ENCODE measurements around the gene NPPA.

Gene NPPA

DNA sequence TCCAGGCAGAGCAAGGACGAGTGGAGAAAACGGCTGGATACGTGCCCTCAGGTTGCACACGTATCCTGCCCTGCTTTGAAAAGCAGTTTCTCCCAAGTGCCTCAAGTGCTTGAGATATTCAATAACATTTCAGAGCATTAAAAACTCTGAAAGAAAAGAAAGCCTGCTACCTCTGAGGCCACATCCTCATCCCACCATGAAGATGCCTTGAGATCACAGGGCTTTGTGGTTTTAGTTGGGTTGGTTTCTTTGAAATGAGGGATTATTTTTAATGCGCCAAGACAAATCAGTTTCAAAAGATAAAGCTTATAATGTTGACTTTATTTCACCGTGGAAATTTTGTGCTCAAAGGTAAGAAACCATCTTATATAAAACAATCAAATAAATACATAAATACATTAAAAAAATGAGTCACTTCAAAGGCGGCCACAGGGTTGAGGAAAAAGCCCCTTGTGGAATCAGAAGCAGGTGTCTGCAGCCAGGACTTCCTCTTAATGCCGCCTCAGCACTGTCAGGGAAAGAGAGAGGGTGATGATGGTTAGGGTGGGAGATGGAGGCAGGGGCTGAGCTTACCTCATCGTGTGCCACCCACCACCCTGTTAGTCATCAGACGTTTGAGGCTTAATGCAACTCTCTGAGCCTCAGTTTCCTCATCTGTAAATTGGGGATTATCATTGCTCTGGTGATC, 9.7 kb upstream of the NPPA start:
- DNase-seq (ENCODE audit: low read depth), result no peak
- H3K4me3 ChIP-seq (ENCODE audit: low read depth, low read length), result no peak overlapping the region
- TF ChIP-seq, protein P1, sequence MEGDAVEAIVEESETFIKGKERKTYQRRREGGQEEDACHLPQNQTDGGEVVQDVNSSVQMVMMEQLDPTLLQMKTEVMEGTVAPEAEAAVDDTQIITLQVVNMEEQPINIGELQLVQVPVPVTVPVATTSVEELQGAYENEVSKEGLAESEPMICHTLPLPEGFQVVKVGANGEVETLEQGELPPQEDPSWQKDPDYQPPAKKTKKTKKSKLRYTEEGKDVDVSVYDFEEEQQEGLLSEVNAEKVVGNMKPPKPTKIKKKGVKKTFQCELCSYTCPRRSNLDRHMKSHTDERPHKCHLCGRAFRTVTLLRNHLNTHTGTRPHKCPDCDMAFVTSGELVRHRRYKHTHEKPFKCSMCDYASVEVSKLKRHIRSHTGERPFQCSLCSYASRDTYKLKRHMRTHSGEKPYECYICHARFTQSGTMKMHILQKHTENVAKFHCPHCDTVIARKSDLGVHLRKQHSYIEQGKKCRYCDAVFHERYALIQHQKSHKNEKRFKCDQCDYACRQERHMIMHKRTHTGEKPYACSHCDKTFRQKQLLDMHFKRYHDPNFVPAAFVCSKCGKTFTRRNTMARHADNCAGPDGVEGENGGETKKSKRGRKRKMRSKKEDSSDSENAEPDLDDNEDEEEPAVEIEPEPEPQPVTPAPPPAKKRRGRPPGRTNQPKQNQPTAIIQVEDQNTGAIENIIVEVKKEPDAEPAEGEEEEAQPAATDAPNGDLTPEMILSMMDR (IDR thresholded peaks at IDR 0.05; ENCODE audit: control insufficient read depth, extremely low read depth, insufficient read depth), result no peak

DNA sequence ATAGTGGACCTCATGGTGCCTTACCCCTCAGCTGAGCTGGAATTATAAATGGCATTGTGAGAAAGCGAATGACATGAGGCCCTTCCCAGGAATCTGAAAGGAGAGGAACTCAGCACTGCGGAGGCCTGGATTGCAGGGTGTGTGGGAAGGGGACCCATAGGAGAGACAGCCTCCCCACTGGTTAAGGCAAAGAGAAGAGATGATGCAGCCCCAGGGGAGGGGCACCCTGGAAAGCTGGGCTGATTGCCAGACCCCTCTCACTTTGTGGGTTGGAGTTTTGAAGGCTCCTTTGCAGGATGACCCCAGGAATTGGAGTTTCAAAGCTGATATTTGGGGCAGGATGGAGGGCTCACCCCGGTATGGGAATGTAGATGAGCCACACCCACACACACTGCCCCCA, 9.1 kb upstream of the NPPA start:
- TF ChIP-seq, protein P1 (IDR thresholded peaks at IDR 0.05; ENCODE audit: control insufficient read depth, extremely low read depth, insufficient read depth), result no peak
- DNase-seq (ENCODE audit: low read depth), result no peak
- H3K4me3 ChIP-seq (ENCODE audit: low read depth, low read length), result no peak overlapping the region

DNA sequence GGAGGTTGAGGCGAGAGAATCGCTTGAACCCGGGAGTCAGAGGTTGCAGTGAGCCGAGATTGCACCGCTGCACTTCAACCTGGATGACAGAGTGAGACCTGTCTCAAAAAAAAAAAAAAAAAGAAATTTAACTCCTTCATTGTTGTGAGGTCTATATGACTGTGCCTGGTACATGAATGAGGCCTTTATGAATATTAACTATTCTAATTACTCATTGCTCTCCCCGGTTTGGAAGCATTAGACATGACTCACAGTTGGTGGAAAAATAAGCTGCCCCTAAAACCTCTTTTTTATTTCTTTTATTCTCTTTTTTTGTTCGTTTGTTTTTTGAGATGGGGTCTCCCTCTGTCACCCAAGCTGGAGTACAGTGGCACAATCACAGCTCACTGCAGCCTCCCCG, 7.8 kb upstream of the NPPA start:
- no peak for DNase-seq (ENCODE audit: low read depth)
- TF ChIP-seq, protein P1 (IDR thresholded peaks at IDR 0.05; ENCODE audit: control insufficient read depth, extremely low read depth, insufficient read depth), result no peak
- no peak overlapping the region for H3K4me3 ChIP-seq (ENCODE audit: low read depth, low read length)

DNA sequence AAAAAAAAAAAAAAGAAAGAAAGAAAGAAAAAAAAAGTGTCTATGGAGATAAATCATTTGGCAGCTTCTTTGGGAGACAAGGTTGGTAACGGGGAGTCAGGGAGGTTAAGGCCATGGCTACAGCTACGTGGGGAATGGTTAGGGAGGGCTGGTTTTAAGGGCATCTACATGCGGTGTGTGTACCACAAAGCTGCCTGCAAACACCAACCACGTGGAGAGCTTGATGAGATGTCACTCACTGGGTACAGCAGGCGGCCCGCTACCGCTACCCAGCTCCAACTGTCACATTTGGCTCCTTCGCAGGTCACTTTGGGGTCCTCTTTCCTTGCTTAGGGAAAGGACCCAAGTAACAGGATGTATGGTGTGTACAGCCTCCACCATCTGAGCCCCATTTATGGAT, 6.9 kb upstream of the NPPA start:
- H3K4me3 ChIP-seq (ENCODE audit: low read depth, low read length), result no peak overlapping the region
- no peak for DNase-seq (ENCODE audit: low read depth)
- TF ChIP-seq, protein P1 (IDR thresholded peaks at IDR 0.05; ENCODE audit: control insufficient read depth, extremely low read depth, insufficient read depth), result no peak

DNA sequence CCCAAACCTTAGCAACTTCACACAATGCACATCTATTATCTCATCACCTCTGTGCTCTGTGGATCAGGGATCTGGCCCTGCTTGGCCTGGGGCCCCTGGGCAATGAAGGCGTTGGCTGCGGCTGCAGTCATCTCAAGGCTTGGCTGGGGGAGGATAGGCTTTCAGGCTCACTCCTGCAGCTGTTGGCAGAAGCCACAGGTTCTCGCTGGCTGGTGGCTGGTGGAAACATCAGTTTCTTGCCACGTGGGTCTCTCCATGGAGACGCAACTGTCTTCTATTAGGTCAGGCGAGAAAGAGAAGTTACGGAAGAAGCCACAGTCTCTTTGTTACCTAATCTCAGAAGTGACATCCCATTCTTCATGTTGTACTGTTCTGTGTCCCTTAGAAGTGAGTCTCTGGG, 3.6 kb upstream of the NPPA start:
- TF ChIP-seq, protein P1 (IDR thresholded peaks at IDR 0.05; ENCODE audit: control insufficient read depth, extremely low read depth, insufficient read depth), result no peak

DNA sequence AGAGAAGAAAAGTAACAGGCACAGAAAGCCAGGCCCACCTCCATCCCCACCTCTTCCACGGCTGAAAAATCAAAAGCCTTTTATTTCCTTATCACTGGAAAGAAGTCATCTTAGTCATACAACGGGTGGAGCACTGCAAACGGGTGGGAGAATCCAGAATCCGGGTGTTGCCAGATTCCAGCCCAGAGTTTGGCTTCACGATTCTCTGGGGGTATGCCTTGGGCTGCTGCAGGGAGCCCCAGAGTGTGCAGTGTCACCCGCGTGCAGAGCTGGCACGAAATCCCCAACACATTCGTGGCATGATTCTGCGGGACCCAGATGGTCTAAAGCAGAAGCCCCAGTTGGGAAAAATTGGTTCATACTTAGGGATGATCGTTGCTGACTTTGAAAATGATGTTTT, 2.6 kb upstream of the NPPA start:
- H3K4me3 ChIP-seq (ENCODE audit: low read depth, low read length), result no peak overlapping the region
- DNase-seq (ENCODE audit: low read depth), result no peak
- TF ChIP-seq, protein P1 (IDR thresholded peaks at IDR 0.05; ENCODE audit: control insufficient read depth, extremely low read depth, insufficient read depth), result no peak

More for the DNA sequence above, 3.6 kb upstream of the NPPA start:
- no peak for DNase-seq (ENCODE audit: low read depth)
- no peak overlapping the region for H3K4me3 ChIP-seq (ENCODE audit: low read depth, low read length)

DNA sequence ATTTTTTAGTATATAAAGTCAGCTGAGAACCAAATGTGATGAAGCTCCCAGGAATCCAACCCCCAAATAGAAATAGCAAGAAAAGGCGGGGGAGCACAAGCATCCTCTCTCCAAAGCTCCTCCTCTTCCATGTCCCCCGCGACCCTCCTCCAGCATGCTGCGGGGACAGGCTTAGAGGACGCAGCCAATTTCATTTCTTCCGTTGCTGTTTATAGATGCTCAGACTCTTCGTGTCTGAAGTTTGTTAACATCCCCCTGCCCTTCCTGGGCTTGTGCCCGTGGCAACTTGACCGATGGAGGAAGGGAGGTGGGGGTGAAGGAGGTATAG, 754 bp upstream of the NPPA start:
- TF ChIP-seq, protein P1 (IDR thresholded peaks at IDR 0.05; ENCODE audit: control insufficient read depth, extremely low read depth, insufficient read depth), result no peak
- H3K4me3 ChIP-seq (ENCODE audit: low read depth, low read length), result no peak overlapping the region
- DNase-seq (ENCODE audit: low read depth), result no peak

Data from LNCaP clone FGC (cell line).